ENCODE data around the gene SORBS2. TPM values are rescaled to one million over a fixed set of nuclear protein-coding genes. Genes with fewer than 3 reads are reported as not detected.

The SORBS2 gene
- total RNA-seq, 1 experiment from 2014 or later = 9.7 TPM

DNA sequence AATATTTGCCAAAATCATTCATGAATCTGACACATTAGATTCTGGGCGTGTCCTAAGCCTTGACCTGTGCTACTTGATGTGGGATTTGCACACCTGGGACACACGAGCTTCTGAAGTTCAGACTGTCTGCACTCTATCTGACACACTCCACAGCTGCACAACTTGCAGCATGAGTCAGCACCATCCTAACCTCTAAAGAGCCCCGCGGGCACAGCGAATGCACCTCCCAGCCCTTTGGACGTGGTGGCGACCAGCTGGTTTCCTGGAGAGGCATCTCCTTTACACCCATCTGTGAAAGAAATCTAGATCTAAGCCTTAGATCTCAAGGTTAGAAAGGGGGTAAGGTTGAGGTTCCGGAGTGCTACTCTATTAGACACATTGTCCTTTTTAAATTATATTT, 69.2 kb downstream of the SORBS2 start:
- Histone ChIP-seq H2BK15ac (ENCODE audit: low read depth, low read length) (no peak overlapping the region), H2AFZ (ENCODE audit: low read length) (no peak overlapping the region), H3K56ac (ENCODE audit: insufficient read length, low read depth, low read length) (no peak overlapping the region), H3K79me2 (ENCODE audit: insufficient read depth, low read length) (no peaks in the 10 kb centered on the region; the same call in 1 of the 2 replicates), H3T11ph (ENCODE audit: low read length) (no peak overlapping the region), H3K79me1 (ENCODE audit: insufficient read depth, low read depth, low read length, poor library complexity, severe bottlenecking) (no peaks in the 10 kb centered on the region), H3K4me1 (ENCODE audit: insufficient read depth, low read length) (peaks cover 10% of the 10 kb centered on the region), H2BK120ac (ENCODE audit: low read depth, low read length, poor library complexity, severe bottlenecking) (no peak overlapping the region), H3K4ac (ENCODE audit: low read depth, low read length) (no peak overlapping the region), H4K8ac (replicated peaks; ENCODE audit: insufficient read length, low read depth, low read length) (no peak overlapping the region), H3K27ac (ENCODE audit: insufficient read length, low read depth, low read length) (no peak overlapping the region), H3K23ac (ENCODE audit: insufficient read length, low read depth, low read length) (no peak overlapping the region), H4K20me1 (ENCODE audit: control insufficient read depth, insufficient read depth, insufficient read length) (no peaks in the 10 kb centered on the region), H2BK20ac (ENCODE audit: low read depth, low read length, poor library complexity, severe bottlenecking) (no peak overlapping the region), H3K9ac (ENCODE audit: extremely low read depth, insufficient read length, low read length) (no peak overlapping the region), H3K18ac (ENCODE audit: insufficient read length, low read depth, low read length) (no peak overlapping the region), H4K91ac (ENCODE audit: insufficient read length, low read depth, low read length) (no peak overlapping the region), H2AK5ac (ENCODE audit: insufficient read length, low read length) (no peak overlapping the region), H2BK5ac (ENCODE audit: insufficient read length, low read length) (no peak overlapping the region), H3K23me2 (ENCODE audit: insufficient read length, low read depth, low read length, poor library complexity, severe bottlenecking) (no peaks in the 10 kb centered on the region), H2BK12ac (ENCODE audit: insufficient read length, low read depth, low read length) (no peak overlapping the region), H3K9me3 (ENCODE audit: control insufficient read depth, low read depth, low read length) (no peaks in the 10 kb centered on the region), H3K14ac (ENCODE audit: insufficient read depth, low read length) (no peak overlapping the region), H3K27me3 (ENCODE audit: insufficient read depth, low read length) (no peaks in the 10 kb centered on the region), H3K4me2 (ENCODE audit: insufficient read depth, insufficient read length, low read length) (no peak overlapping the region), H4K5ac (ENCODE audit: insufficient read length, low read depth, low read length) (no peak overlapping the region)
- no CpG with 5 or more reads among the region's 8 CpGs for WGBS (ENCODE audit: extremely low coverage, insufficient read length, low lambda C conversion rate)
- Mint-ChIP-seq H3K27me3 (ENCODE audit: low read depth) (peaks cover 2% of the 10 kb centered on the region), H3K27ac (peak overlapping the region in 1 of 3 experiments; percentile 19; a peak in 1 of 7 replicates), H3K9me3 (peaks cover 0 to 2% of the 10 kb centered on the region in 2 experiments; a peak in 1 of 5 replicates), H3K36me3 (ENCODE audit: insufficient read depth in 1 of 3, low read depth in 3 of 3) (peaks cover 0 to 23% (median 17%) of the 10 kb centered on the region in 3 experiments; a peak in 5 of 7 replicates), H3K4me1 (peaks cover 36 to 50% of the 10 kb centered on the region in 2 experiments), H3K4me3 (no peak overlapping the region)
- DNase-seq = no peak
- TF ChIP-seq, protein P1, sequence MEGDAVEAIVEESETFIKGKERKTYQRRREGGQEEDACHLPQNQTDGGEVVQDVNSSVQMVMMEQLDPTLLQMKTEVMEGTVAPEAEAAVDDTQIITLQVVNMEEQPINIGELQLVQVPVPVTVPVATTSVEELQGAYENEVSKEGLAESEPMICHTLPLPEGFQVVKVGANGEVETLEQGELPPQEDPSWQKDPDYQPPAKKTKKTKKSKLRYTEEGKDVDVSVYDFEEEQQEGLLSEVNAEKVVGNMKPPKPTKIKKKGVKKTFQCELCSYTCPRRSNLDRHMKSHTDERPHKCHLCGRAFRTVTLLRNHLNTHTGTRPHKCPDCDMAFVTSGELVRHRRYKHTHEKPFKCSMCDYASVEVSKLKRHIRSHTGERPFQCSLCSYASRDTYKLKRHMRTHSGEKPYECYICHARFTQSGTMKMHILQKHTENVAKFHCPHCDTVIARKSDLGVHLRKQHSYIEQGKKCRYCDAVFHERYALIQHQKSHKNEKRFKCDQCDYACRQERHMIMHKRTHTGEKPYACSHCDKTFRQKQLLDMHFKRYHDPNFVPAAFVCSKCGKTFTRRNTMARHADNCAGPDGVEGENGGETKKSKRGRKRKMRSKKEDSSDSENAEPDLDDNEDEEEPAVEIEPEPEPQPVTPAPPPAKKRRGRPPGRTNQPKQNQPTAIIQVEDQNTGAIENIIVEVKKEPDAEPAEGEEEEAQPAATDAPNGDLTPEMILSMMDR (conservative IDR thresholded peaks at IDR 0.05) = no peak
